ENCODE data around the gene GOT1.

GOT1 gene

DNA sequence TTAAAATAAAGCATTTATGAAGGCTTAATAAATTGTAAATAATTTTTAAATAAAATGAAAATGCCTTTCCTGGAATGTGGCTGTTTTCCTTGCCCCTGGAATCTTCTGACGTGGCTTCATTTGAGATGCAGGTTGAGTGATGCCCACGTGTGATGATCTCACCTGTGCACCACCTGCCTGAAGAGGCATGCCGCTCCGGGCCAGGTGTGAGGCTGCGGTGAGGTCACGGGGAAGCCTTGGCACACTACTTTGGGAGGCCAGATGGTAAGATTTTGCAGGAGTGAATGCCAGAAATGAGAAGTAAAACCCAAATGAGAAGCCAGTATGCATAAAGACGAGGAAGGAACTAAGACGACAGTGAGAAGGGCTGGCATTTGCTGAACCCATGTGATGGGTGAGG, 36.2 kb downstream of the GOT1 start:
- DNase-seq: no peak

DNA sequence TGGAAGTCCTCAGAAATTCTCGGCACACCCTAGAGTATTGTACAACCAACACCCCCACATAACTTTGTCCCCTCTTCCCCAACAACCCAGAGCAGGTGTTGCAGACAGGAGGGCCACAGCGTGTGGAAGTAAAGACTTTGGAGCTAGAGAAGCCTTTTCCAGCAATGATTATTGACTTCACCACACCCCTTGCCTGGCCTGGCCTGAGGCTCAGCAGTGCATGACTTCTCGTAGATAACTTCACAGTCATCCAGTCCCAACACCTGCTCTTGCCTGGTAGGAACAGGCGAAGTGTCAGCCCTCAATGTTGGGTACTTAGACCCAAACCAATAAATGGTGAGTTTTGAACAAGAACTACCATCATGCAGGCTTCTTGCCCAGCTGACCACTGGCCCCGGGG, 36.7 kb downstream of the GOT1 start:
- no peak for DNase-seq

DNA sequence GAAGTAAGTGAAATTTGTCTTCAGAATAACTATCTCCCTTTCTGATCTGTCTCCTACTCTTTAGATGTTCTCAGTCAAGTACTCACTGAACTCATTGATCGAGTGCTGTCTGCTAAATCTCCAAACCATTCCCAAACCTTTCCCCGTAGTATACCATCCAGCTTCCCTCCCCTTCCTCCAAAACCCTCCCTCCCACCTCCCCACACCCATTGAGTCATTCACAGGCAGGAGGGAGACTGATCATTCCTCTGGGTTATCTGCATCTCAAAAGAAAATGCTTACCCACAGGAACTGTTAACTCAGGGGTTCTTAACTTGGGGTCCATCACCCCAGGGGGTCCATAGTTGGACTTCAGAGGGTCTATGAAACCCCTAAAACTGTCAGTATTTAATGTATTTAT, 37.4 kb downstream of the GOT1 start:
- DNase-seq: no peak

DNA sequence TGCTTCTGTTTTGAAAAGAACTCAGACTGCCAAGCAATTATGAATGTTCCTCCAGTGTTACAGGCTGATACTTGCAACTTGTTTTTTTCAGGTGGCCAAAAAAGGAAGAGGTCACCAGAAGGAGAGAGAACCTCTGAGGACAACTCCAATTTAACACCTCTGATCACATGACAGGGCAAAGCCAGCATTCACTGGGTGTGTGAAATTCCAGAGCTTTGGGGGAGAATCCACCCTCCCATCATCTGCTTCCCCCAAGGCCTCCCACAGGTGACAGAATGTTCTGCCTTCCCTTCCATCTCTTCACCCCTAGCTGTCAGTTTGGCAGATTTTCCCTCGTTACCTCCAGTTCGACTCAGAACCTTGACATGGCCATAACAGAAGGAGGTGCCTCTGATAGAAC, 39.1 kb downstream of the GOT1 start:
- DNase-seq: no peak

DNA sequence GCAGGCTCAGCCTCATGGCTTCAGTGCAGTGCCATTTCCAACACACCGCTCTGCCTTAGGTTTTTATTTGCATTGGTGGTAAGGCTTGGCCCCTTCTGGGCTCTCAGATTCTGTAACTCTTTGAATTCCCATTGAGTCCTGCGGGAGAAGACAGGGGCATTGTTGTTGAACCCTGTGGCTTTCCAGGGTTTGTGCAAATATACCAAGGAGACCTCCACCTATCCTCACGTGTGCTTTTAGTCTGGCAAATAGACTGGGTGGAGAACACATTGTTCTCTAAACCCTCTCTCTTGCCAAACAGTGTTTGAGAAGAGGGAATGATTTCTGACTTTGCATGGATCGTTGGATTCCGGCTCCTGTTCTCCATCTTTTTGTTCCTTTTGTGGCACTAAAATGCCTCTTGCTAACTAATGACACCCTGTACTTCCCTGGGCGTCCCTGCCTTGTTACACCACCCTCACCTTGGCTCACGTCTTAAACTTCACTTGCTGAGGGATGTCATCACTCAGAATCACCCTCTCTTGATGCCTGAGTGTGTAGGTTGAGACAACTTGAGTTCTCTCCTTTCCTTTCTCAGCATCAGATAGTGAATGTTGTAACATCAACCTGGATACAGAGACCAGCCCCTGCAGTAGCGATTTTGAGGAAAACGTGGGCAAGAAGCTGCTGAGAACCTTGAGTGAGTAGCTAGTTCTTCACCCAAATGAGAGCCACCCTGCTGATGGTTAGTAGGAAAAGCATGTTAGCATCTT, 40.5 kb downstream of the GOT1 start:
- no peak for DNase-seq

DNA sequence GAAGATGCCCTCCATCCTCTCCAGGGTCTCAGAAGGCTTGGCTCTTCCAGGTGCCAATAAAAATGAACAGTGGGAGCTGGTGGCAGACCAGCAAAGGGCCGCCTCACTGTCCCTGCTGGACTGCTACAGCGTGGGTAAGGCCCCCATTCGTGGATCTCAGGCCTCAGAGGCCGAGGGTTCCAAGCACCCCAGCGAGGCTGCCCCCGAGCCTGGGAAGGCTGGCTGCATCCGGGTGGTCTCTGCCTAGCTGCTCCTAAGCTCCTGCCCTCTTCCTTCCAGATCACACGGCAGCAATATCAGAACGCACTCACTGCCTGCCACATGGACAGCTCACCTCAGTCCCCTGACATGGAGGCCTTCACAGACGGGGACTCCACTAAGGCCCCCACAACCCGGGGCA, 42.9 kb downstream of the GOT1 start:
- DNase-seq: no peak

DNA sequence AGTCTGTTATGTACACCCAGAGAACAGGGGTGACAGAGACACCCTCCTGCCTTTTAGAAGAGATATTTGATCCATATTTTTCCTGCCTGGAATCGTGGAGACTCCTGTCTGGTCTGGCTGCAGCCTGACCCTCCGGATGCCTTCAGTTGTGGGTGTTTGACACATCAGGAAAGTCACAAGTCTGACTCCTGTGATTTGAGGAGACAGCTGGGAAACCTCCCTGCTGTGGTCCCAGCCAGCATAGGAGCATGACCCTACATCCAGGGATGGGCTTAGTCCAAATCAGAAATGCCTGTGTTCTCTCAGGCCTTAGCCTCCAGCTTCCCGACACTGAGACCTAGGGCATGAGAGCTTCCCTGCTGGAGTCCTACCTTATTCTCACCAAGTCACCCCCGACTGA, 43.4 kb downstream of the GOT1 start:
- no peak for DNase-seq

DNA sequence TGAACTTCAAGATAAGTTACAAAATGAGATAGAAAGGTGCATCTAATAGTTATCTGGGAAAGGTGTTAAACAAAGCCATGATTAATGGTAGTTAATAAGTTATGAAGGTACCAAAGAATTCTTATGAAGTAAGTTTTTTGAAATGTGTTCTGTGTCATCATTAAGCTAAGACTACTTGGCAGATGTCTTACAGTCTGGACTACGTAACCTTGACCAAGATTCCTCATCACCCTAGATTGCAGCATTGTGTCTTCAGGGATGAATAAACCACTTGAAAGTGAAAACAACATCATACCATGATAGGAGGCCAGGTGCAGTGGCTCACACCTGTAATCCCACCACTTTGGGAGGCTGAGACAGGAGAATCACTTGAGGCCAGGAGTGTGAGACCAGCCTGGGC, 48.2 kb downstream of the GOT1 start:
- DNase-seq: no peak

DNA sequence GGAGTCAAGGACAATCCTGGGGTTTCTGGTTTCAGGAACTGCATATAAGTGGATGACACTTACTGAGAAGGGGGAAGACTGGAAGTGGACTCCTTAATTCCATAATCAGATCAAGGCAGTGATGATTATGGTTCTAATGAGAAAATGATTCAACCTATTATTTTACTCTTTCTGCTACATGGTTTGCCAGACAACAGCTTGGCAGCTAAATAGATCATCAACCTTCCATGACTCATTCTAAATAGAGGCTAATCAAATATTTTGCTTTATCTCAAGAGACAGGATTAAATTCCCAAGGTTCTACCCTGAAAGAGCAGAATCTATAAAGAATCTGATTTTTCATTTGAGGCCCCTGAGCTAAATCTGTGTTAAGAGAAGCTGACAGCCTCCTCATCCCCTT, 55.0 kb downstream of the GOT1 start:
- no peak for DNase-seq

DNA sequence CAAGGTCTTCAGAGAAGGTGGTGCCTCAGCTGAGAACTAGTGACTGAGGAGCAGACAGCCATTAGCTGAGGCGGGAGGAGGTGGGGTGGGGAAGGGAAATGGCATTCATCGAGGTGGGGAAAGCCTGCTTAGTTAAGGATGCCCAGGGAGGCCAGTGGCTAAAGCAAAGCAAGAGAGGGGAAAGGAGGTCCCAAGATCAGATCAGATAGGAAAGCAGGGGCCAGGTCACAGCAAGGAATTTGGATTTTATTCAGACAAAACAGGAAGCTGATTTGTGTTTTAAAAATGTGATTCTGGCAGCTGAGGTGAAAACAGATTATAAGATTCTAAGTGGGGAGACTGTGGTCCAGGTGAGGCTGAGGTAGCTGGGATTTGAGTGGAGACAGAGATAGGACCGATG, 55.5 kb downstream of the GOT1 start:
- DNase-seq: no peak

DNA sequence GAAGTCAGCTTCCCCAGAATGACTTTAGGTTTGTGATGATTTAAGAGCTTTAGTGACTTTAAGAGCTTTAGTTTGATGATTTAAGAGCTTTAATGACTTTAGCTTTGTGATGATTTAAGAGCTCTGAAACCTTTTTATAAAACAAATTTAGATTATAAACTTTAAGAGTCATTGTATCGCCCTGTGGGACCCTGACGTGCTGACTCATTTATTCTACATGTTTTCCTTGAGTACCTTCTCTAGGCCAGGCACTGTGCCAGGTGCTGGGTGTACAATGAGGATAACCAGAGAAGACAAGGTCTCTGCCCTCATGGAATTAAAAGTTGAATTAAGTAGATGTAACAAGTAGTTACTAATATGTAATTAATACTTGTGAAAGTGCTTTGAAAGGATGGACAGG, 55.9 kb downstream of the GOT1 start:
- DNase-seq: no peak

DNA sequence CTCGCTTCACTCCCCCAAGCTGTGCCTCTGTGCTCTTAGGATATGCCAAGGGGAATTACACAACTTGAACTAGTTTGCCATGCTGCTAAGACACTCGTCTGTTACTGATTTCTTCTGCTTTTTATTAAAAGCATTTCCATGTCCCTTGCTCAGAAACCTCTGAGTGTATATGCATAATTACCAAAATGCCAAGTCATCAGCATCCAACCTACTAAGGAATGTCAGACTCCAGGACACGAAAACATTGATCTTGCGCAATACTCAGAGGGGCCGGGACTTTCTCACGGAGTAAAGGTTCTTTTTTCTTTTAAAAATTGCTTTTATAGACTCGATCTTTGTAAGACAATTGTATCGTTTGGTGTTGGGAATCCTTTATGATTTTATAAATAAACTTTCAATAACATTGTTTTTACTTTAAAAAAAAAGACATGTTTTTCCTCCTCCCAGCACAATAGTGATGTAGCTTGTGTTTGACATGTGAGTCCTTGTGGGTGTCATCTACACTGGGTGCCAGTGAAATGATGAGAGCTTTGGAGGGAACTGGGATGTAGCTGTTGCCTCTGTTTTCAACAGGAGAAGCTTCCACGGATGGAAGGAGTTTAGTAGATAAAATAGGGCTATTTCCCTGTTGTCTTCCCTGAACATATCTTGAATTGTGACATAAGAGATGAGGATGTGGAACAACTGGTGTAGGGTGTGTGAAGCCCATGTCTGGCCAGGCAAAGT, 57.7 kb downstream of the GOT1 start:
- no peak for DNase-seq

DNA sequence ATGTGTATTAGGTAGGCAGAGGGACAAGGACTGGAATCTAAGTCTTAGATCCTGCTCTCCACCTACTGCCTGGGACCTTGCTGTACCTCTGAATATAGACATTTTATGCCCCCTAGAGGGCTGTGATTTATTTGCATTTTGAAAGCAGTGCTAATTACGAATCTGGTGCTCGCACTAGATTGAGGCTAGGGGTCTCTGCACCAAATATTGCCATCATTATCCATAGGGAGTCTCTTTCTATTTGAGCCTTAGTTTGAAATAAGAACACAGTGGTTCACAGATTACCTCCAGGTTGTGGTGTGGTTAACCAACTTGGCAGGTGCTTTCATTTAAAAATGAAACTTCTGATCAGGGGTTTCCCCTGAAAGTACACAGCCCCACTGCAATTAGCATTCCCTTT, 59.4 kb downstream of the GOT1 start:
- DNase-seq: no peak

DNA sequence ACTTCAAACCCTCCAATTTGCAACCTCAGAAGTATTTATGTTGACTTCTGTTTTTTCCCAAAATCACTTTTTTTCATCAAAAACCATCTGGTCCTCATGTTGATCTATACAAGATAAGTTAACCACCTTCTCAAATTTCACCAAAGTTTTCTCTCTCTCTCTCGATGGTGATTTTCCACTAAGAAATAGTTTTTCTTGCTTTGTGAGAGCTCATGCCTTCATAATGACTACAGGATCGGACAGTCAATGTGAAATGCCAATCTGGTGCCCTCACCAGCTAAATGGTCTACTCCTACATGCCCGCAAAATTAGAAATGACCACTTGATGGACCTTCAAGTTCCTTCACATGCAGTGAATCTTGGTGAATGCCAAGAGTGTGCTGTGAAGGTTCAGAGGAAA, 60.9 kb downstream of the GOT1 start:
- no peak for DNase-seq

DNA sequence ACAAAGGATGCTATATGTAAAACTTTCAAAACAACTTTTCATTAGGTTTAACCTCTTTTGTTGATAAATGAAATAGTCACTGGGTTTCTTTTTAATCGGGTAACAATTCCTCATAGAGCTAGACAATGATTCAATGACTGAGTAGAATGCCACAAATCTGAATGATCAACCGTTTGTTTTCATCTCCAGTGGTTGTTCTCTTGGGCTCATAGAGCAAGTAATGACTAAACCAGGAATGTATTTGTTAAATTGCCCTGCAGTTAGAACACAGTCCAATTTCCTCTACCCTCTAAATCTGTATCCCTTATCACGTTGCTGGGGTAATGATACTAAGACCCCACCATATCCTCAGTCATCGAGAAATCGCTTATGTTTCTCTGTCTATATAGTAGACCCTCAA, 61.3 kb downstream of the GOT1 start:
- DNase-seq: no peak

DNA sequence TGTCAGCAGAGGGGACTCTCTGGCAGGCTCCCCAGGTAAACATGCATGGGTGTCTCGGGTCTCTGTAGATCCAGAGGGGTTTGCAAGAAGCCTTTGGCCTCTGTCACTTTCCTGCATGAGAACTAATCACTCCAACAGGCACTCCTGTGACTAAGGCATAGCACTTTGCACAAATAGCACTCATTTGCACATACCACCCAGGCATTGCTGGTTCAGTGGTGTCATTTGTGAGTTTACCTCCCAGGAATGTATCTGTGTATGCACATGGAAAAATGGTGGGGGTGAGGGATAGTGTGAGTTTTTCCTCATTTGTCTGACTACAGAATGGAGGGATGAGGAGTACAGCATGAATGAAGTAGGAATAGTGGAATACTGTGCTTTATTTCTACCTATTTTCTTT, 61.8 kb downstream of the GOT1 start:
- no peak for DNase-seq

DNA sequence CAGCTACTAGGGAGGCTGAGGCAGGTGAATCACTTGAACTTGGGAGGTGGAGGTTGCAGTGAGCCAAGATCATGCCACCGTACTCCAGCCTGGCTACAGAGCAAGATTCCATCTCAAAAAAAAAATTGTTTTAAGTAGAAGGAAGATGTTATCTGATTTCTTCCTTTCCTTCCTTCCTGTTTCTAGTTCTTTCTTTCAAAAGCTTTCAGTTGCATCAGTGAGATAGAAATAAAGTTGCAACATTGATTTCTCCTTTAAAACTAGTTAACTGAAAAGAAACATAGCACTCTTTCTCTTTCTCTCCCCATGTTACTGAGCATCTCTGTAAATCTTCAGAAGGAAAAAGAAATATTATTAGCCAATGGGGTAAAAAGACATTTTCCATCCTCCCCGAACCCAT, 63.8 kb downstream of the GOT1 start:
- no peak for DNase-seq

DNA sequence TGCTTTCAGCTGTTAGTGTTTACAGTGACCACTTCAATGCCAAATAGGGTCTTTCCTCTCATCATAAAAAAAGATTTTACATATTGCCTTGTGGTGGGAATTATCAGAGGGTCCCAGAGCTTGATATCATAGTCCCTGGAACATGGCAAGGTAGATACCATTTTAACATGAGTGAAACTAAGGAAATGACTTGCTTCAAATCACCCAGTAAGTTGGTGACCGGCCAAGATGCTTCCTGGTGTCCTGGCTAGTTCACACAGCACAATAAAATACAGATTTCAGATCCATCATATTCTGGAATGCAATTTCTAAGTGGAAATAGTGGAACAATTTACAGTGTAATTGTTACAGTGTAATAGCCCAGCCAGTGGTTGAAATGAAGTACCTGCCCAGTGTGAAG, 64.7 kb downstream of the GOT1 start:
- no peak for DNase-seq

DNA sequence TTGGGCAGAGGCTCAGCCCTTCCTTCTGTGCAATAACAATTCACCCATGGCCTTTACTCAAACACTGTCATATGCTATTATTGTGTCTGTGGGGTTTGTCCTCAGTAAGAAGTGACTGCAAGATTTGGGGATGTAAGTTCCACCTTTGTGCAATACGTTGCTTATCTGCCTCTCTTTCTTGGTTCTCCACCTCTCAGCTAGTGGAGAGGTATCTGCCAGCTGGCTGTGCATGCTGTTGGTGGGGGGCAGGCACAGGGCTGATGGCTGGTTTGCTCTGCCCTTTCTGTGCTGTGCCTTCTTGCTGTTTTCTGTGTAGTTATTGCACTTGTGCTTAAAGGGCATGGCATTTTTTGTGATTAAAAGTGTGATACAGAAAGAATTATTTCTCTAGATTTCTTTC, 65.1 kb downstream of the GOT1 start:
- no peak for DNase-seq

DNA sequence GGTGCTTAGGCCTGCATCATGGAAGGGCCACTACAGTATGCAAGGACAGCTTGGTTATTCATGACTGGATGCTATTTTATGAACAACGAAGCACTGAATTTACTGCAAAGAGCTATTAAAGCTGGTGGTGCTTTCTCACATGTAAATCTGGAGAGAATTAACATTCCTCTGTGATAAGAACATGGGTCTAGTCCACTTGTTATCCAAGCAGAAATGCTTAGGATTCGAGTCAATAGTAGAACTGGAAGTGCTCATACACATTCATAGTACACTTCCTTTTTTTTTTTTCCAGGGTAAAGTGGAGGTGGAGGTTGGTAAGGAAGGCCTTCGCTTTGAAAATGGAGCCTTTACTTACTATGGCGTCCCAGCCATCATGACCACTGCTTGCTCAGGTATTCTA, 66.3 kb downstream of the GOT1 start:
- DNase-seq: no peak

DNA sequence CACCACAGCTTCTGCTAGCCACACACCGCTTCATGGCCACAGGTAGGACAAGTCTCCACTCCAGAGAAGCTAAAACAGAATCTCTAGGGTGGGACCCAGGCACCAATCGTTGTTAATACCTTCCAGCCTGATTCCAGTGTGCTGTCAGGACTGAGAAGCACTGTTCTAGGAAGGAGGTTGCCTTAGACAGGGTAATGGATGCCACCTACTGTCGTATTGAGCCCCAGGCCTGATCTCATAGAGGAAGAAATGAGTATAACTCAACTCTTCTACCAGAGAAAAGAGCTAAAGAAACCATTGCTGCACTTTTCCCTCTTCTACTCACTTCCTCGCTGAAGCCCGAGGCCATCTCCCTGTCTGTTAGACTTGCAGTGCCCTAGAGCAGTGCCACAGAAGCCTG, 69.5 kb downstream of the GOT1 start:
- DNase-seq: no peak

DNA sequence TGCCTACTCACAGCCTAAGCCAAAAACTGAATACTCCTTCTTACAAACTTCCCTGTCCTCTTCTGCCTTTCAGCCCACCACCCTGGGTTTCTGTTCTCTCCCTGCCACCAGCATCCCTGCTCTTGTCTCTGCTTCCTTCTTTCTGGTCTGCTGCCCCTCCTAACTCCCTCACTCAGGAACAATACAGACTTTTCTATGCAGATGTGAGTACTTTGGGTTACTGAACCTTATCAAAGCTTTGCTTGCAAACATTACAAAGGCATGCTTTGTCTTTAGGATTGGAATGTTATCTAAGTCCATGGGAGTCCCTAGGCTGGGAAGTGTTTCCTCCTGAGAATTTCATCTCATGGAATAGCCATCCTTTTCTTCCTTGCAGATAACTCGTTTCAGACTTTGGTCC, 72.3 kb downstream of the GOT1 start:
- no peak for DNase-seq

DNA sequence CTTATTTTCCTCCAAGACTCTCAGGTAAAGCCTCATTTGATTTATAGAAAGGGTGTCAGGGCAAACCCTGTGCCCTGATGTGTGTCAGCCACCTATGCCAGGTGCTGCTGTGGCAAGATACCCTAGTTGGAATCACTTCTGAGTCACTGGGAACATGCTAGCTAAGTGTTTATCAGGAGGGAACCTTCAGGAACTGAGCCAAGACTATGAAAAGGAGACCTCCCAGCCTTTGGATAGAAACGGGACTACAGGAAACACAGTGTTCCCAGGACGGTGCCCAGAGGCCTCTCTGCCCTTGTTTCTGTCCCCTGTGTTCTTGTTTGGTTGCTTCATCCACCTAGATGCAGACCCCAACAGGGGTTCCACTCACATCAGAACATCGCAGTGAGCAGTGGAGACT, 72.7 kb downstream of the GOT1 start:
- no peak for DNase-seq

DNA sequence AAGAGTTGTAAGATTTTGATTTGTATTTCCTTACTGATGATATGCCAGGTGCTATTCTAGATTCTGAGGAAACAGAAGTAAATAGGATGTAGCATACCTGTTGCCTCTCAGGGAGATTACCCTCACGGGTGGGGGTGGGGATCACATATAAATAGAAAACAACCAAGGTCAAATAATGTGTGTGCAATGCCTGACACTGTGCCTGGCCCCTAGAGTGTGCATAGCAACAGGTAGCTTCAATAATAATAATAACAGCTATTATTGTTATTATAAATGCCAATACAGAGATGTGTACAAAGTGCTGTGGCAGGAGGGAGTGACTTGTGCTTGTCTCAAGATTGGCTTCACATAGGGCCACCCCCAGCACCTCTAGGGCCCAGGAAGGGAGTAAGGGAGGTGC, 77.2 kb downstream of the GOT1 start:
- DNase-seq: no peak

DNA sequence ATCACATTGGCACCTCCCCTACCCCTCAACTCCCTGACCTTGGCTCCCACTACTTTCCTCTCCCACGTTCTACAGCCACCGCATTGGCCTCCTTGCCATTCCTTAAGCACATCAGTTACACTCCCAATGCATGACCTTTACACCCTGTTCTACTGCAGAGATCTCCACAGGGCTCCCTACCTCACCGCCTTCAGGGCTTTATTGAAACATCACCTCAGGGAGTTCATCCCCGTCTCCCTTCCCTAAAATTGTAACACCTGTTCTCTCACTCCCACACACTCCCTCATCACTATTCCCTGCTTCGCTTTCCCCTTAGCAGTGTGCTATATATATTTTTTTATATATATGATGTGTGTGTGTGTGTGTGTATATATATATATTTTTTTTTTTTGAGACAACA, 82.8 kb downstream of the GOT1 start:
- no peak for DNase-seq
